ENCODE measurements around the gene CARS1.
A peak's percentile ranks its signal among the peaks of the same experiment; 100 is the strongest.

CARS1 gene

DNA sequence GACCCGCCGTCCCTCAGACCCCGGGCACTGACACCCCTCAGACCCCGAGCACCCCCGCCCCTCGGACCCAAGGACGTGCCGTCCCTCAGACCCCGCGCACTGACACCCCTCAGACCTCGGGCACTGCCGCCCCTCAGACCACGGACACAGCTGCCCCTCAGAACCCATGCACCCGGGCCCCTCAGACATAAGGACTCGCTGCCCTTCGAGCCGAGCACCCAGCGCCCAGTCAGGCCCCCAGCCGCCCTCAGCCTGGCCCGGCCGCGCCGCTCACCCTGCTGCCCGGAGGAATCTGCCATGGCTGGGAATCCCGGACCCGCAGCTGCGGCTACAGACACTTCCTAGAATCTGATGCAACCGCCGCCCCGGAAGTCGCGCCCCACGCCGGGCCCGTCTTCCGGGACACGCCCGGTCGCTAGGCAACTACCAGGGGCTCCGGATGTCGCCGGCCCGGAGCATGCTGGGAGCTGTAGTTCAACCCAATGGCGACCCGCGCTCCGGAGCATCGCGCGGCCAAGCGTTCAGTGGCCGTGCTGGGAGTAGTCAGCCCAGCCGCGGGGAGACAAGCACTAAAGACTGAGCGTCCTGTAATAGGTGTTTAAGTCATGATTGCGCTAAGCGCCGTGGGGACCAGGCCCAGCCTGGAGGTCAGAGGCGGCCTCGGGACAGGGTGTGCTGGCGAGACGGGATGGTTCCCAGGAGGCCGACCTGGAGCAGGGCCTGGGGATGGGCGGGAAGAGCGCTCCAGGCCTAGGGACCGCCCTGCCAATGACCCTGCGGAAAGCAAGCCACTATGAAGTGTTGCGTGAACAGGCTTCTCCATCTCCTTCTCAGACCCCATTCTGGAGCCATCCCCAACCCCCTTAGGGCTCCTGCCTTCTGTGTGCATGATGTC lies at the start of gene CARS1:
TSS of gene CARS1 (minus strand) at position 355 of the 895 bp plus-strand sequence. CDS start at position 299, 56 bp downstream.
- DNase-seq, result peak; percentile 91 to 93

DNA sequence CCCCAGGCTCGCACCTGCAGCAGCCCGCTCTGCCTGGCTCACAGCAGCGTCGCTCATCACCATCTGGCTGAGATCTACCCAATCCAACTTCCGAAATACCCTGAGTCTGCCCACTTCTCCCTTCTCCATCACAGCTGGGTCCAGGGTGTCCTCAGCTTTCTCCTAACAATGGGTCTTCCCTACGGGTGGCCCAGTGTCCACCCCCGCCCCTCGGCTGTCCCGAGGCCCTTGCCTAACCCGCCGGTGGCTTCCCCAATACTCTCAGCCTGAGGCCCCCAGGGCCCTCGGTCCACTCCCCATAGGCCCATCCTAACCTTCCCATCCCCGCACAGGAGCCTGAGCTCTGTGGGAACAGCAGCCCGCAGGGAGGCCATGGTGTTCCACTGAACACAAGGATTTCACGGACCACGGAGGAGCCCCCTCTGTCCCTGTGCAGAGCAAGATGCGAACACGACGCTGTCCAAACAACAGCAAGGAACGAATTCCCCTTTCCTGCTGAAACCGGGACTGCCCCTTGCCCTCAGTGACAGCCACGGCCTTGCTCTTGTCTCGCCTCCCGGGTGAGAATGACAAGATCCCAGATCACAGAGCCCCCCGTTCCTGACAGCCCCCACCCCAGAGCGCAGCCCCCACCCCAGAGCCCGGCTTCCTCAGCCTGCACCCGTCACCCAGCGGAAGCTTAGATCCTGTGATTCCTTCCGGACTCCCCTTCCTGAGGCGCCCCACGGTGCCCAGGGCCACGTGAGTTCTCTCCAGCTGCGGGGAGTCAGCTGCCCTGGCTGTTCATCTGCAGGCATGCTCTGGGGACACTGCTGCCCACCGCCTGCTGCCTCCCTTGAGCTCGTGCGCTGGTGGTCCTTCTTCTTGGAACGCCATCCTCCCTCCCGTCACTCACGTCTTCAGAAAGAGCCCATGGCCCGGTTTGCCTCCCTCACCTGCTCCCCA lies 48.8 kb upstream of the CARS1 start:
- no peak for DNase-seq

- no peak for DNase-seq
Measured at GRCh38 chr11:3104961-3105790, 48.0 kb upstream of the CARS1 start.

- DNase-seq, result no peak
Measured at GRCh38 chr11:3104051-3104714, 47.0 kb upstream of the CARS1 start.

DNA sequence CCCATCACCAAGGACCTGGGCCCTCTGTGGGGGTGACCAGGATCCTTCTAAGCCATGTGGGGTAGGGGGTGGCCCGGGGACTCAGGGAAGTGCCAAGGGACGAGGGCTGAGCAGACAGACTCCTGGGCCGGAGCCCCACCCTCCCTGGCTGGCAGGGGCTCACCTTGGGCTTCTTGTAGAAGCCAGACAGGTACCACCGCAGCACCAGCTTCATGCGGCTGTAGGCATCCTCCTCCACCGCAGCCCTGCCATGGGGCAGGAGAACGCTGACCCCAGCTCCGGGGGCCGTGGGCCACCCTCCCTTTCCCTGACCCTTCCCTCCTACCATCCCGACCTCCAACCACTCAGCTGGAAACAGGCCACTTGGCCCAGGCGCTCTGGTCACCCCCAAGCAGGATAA lies 45.9 kb upstream of the CARS1 start:
- no peak for DNase-seq

GRCh38 chr11:3102641-3102921 lies 45.4 kb upstream of the CARS1 start:
- no peak for DNase-seq

- no peak for DNase-seq
Measured at GRCh38 chr11:3101921-3102640, 44.9 kb upstream of the CARS1 start.

- no peak for DNase-seq
Measured at GRCh38 chr11:3099178-3099577, 42.0 kb upstream of the CARS1 start.

DNA sequence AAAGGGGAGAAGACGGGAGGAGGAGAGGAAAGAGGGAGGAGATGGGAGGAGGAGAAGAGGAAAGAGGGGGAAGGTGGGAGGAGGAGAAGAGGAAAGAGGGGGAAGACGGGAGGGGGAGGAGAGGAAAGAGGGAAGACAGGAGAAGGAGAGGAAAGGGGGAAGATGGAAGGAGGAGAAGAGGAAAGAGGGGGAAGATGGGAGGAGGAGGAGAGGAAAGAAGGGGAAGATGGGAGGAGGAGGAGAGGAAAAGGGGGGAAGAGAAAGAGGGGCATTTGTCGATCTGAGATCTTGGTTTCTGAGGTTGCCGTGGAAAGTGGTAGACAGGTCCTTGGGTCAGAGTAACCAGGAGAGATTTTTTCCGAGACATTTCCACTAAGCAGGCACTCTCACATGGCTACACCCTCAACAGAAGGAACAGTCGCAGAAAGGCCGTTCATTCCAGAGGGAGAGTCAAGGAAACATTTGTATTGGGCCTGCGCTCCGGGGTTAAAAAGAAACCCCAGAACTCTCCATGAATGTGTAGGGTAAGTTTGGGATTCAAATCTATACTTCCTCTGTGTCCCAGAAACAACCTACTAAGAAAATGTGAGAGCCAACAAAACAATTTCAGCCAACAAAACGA lies 39.8 kb upstream of the CARS1 start:
- DNase-seq, result no peak

GRCh38 chr11:3095712-3096361 lies 38.6 kb upstream of the CARS1 start:
- no peak for DNase-seq

DNA sequence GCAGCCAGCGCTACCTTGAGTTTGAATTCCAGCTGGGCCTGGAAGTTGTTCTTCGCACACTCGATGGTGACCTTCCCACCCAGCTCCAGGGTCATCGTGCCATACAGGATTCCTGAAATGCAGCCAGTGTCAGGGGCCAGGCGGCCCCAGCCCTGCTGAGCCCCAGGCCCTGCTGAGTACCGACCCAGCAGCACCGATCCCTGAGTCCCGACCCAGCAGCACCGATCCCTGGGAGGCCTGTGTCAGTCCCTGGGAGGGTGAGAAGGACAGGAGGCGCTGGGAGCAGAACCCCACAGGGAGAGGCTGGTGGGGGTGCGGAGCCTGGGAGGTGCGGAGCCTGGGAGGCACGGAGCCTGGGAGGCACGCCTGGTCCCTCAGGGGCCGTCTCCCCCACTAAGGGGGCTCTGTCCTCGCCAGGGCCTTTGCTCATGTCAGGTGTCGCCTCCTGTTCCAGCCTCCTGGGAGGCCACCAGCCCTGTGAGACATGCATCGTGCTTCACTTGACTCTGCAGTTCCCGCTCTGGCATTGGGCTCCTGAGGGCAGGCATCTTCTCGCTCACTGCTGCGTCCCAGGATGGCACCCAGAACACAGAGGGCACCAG lies 37.1 kb upstream of the CARS1 start:
- DNase-seq, result no peak

DNA sequence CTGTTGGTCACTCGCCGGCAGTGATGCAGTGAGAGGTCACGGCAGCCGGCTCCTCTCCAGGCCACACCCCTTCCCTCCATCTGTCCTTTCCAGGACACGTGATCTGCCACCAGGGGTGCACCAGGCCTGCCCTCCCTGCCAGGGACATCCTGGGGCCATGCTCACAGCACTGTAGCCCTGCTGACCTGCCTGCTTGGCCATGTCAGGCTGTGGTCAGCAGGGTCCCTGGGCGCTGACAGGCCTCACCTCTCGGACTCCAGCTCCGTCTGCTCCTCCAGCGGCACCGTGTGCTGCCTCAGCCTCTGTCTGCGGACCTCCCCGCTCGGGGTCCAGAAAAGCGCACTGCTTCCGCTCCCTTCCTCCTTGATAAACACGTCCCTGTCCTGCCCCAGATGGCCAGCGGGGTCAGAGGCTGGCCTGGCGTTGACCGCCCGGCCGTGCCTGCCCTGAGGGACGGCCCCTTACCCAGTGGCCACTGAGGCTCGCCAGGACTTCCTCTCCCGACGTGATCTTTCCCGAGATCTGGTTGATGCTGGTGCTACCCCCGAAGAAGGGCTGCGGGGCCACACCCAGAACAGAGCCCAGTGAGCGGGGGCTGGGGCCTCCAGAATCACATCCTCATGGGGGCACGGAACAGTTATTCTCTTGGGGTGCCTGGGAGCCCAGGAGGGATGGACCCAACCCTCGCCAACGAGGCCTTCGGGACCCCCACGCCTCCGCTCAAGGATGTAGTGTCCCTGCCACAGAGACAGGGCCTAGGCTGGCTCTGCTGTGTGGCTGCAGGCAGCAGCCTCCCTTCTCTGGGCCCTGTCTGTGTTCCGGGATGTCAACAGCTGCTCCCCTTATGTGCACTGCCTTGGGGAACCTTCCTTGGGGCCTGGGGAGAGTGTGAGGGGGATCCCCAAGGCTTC lies 36.3 kb upstream of the CARS1 start:
- no peak for DNase-seq

DNA sequence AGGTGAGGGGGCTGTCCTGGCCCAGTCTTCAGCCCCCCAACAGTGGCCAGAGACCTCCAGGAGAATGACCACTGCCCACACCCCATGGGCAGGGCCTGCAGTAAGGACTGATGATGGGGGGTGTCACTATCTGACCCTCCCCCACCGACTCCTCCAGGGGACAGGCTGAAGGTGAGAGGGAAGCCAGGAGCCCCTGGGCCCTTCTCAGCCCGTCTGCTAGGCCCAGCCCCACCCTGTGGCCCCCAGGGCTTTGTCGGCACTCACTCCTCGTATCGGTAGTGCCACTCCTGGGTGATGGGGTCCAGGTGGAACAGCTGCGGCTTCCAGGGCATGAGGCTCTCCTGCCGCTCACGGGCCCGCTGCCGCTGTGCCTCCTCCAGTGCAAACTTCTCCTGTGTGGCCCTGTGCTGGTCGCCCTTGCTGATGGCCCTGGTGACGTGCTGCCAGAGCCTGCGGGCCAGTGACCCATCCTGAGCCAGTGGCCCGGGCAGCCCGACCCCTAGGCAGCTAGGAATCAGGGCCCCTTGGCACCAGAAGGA lies 35.4 kb upstream of the CARS1 start:
- DNase-seq, result no peak

GRCh38 chr11:3091846-3092602 lies 34.8 kb upstream of the CARS1 start:
- DNase-seq, result peak; percentile 71 to 74

DNA sequence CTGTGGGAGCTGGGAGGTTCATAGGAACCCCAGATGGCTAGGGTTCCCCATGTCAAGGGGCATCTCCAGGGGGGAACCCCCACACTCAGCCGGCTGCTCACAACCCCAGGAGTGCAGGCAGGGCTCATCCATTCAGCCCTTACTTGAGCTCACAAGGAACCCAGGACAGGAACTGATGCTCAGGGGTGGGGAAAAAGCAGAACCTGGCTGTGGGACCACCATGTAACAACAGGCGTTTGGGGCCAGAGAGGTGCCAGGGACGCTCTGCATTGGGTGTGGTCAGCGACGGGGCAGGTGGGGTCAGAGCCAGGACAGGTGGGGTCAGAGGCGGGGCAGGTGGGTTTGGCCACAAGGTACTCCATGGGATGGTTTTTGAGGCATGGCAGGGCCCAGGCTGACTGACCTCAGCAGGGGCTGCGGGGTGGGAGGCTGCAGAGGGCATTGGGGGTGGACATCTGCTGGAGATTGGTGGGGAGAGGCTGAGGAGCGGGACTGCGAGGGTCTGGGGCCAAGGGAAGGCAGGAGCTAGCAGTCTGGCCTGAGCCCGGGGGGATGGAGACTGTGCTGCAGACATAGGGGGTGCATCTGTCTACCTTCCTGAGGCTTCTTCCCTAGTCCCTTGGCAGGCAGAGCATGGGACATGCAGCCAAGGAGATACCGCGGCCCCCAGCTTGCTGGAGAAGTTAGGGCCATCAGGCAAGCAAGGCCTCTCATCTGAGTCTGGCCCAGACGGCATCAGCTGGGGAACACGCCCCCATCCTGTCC lies 34.0 kb upstream of the CARS1 start:
- DNase-seq, result no peak

DNA sequence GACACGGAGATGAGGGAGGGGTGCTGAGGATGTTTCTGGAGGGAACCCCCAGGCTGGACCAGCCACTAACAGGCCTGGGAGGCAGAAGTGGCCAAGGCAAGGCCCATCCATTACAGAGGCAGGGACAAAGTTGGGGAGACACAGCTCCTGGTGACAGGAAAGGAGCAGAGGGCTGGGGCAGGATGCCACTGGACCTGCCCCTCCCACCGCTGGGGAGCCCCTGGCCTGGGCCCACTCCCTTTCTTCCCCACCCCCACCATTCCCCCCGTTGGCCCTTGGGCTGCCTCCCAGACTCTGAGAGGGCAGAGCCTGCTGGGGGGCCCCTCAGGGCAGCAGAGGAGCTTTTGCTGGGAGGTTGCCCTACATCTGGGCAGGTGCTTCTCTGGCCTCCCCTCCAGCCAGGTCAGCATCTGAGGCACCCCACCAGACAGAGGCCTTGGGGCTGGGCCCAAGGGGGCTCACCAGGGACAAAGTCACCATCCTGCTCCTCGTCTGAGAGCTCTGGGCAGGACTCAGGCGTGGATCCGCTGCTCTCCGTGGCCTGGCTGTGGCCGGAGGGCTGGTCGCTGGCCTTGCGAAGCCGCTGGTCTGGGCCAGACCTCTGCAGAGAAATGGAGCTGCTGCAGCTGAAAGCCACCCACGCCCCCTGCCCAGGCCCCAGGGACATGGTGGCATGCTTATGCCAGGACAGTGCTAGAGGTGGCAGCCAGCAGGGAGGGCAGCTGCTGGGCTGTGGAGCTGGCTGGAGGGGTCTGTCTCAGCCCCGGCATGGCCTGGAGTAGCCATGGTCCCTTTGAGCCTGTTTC lies 33.1 kb upstream of the CARS1 start:
- no peak for DNase-seq
